ENCODE measurements around the gene ALDH3A1.

Gene ALDH3A1

GRCh38 chr17:19705771-19706770 is 42.0 kb downstream of the ALDH3A1 start:
- TF ChIP-seq, protein P1, sequence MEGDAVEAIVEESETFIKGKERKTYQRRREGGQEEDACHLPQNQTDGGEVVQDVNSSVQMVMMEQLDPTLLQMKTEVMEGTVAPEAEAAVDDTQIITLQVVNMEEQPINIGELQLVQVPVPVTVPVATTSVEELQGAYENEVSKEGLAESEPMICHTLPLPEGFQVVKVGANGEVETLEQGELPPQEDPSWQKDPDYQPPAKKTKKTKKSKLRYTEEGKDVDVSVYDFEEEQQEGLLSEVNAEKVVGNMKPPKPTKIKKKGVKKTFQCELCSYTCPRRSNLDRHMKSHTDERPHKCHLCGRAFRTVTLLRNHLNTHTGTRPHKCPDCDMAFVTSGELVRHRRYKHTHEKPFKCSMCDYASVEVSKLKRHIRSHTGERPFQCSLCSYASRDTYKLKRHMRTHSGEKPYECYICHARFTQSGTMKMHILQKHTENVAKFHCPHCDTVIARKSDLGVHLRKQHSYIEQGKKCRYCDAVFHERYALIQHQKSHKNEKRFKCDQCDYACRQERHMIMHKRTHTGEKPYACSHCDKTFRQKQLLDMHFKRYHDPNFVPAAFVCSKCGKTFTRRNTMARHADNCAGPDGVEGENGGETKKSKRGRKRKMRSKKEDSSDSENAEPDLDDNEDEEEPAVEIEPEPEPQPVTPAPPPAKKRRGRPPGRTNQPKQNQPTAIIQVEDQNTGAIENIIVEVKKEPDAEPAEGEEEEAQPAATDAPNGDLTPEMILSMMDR (conservative IDR thresholded peaks at IDR 0.05; ENCODE audit: low read depth, low read length) = no peak
- DNase-seq (ENCODE audit: low read depth) = no peak
- no peak overlapping the region for H3K4me3 ChIP-seq (ENCODE audit: low read length)

DNA sequence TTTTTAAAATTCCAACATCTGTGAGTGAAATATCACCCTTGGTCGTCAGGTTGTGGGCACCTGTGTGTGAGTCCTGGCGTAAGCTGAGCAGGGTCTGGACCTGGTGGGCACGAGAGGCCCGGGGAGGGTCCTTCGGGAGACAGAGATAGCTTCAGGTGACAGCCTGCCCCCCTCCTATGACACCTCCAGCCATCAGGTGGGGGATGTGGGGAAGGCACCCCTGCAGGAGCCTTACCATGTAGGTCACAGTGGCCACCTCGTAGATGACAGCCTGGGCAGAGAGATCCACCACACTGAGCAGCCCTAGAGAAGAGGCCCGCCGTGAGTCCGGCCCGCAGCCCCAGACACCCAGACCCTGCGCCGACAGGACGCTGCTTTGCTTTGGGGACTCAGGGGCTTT is 42.9 kb downstream of the ALDH3A1 start:
- no peak for DNase-seq (ENCODE audit: low read depth)
- no peak overlapping the region for H3K4me3 ChIP-seq (ENCODE audit: low read length)
- TF ChIP-seq, protein P1 (conservative IDR thresholded peaks at IDR 0.05; ENCODE audit: low read depth, low read length) = no peak

- no peak for DNase-seq (ENCODE audit: low read depth)
- TF ChIP-seq, protein P1 (conservative IDR thresholded peaks at IDR 0.05; ENCODE audit: low read depth, low read length) = no peak
- H3K4me3 ChIP-seq (ENCODE audit: low read length) = no peak overlapping the region
Measured at GRCh38 chr17:19703828-19704613, 44.1 kb downstream of the ALDH3A1 start.

- no peak for DNase-seq (ENCODE audit: low read depth)
- H3K4me3 ChIP-seq (ENCODE audit: low read length) = no peak overlapping the region
- TF ChIP-seq, protein P1 (conservative IDR thresholded peaks at IDR 0.05; ENCODE audit: low read depth, low read length) = no peak
Measured at GRCh38 chr17:19703106-19703827, 44.8 kb downstream of the ALDH3A1 start.

DNA sequence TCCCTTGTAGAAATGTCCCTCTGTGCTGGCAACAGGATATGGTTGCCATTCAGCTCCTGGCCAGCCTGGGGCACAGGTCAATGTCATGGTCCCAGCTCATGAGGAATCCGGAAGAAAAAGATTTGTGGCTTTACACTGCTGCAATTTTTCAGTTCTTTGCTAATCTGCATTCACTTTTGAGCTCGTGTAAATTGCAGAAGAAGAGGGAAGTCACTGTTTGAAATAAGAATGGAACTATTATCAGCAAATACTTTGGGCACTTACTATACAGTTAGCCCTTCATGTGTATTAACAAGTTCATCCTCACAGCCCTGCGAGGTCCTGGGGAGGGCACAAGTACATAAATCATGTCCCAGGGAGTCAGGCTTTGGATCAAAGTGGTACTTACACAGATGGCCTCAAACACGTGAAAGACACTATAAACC is 45.9 kb downstream of the ALDH3A1 start:
- H3K4me3 ChIP-seq (ENCODE audit: low read length) = no peak overlapping the region
- DNase-seq (ENCODE audit: low read depth) = no peak
- TF ChIP-seq, protein P1 (conservative IDR thresholded peaks at IDR 0.05; ENCODE audit: low read depth, low read length) = no peak
